Measurements from ENCODE around the gene LRPAP1.

Gene LRPAP1

DNA sequence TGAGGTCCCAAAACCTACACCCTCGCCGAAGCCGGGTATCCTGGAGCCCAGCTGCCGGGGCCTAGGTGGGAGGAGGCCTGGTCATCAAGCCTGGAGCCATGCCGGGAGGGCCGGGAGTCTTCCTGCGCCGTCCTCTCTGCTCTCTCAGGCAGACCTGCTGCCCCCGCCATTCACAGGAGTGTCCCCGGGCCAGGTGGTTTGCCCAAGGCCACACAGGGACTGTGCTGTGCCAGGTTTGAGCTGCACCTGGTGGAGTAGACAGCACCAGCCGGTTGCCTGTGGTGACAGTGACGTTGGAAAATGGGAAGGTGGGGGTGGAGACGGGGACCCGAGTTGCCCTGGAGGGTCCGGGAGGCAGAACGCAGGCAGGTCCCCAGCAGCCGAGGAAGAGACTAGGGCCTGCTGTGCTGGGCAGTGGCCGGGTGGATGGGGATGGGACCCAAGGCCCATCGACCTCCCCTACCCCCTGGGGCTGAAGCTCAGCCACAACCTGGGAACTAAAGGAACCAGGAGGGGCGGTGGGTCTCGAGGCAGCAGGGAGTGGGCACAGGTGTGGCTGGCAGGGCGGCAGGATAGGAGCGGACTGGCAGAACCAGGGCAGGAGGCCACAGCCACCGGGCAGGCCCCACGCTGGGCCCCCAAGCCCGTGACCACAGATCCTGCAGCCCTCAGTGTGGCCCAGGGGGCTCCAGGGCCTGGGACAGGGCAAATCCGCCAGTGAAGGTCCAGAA, 59.6 kb downstream of the LRPAP1 start:
- no peak for DNase-seq (ENCODE audit: low read depth in 2 of 2)

DNA sequence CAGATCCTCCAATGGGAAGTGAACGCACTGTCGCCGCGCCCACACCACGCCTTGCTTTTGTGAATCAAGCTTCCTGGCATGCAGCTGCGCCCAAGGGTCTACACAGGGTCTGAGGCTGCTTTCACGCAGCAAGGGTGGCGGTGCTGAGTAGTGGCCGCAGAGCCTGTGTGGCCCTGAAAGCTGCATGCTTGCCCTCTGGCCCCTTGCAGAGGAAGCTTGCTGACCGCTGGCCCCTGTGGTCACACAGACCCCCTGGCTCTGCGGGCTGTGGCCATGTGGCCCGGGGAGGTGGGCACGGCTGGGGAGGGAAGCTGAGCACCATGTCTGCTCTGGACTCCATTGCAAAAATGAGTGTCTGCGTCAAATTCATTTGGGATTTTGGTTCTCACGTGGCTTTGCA, 60.3 kb downstream of the LRPAP1 start:
- DNase-seq (ENCODE audit: low read depth in 2 of 2) = no peak

DNA sequence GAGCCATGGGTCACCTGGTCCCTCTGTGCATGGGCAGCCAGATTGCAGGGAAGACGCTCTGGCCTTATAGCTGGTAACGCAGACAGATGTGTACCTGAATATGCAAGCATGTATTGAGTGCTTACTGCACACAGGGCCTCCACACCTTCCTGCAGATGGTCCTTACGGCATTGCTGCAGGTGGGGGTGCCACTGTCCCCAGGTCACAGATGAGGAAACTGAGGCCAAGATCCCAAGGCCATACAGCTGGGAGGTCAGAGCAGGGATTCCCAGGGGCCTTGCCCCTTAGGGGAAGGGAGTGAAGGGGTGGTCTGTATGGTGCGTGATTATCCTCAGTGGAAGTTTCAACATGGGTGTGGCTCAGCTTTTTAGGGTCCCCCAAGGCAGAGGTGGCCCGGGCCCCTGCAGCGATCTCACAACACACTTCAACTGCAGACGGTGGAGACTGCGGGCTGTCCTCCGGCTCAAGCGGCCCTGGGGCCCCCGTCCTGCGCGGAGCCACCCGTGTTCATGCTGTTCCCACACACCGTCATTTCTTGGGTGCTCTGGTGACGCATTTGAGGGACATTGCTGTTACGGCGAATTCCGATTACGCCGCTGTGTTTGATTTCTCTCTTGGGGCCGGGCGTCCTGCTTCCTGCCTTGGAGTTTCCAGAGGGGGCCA, 61.0 kb downstream of the LRPAP1 start:
- no peak for DNase-seq (ENCODE audit: low read depth in 2 of 2)

DNA sequence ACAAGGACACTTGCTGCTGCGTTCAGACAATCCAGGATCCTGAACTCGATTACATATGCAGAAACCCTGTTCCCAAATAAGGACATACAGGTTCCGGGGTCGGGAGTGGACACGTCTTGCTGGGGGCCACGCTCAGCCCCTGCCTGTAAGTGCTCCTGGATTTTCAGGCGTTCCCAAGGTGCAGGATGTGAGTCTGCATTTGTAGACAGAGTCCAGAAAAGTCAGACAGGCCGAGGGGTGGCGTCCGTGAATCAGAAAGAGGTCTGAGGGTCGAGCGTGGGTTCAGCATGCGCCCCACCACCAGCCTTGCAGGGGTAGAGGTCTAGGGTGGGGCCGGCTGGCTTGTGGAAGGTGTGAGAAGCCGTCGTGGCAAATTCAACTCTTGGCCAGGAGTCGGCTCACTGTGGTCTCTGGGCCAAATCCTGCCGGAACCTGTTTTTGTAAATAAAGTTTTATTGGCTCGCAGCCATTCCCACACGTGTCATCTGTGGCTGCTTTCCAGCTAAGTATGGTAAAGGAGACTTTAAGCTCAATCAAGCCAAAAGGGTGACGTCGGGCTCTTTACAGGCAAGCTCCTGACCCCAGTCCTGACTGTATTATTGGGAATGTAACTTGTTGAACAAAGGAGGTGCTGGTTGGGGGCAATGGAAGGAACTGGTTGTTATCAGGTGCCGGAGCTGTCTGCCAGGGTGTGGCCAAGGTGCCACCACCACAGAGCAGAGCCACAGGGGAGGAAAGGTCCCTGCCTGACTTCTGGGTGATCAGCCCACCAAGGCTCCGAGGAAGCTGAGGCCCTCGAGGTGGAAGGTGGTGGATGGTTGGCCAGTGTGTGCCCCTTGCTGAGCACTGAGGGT, 61.8 kb downstream of the LRPAP1 start:
- no peak for DNase-seq (ENCODE audit: low read depth in 2 of 2)

DNA sequence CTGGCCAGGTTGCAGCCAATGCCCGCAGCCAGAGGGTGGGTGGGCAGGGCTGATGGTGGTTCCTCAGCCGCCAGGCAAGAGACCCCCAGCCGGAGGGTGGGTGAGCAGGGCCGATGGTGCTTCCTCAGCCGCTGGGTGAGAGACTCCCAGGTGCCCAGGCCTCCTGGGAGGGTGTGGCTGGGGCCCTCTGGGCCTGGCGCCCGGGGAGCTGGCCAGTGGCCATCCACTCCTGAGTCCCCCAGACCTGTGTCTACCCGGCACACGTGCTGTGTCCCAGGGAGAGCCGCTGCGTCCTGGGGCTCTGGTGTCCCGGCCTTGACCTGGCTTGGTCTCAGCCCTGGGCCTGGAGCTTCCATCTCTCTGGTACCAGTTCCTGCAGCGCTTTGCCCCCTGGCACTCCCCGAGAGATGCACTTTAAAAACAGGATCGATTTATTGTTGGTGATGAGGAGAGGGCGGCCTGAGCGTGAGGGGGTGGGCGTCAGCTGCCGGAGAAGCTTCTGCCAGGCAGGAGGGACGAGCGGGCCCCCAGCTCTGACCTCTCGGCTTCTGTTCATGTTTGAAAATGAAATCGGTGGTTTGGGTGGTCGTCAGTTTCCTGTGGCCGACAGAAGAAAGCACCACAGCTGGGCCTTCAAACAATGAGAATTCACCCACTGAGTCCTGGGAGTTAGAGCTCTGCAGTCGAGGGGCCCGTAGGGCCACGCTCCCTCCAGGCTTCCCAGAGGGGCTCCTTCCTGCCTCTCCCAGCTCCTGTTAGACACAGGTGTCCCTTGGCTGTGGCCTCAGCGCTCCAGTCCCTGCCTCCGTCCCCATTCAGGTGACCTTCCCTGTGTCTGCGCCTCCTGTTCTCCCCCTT, 62.6 kb downstream of the LRPAP1 start:
- DNase-seq (ENCODE audit: low read depth in 2 of 2) = no peak

DNA sequence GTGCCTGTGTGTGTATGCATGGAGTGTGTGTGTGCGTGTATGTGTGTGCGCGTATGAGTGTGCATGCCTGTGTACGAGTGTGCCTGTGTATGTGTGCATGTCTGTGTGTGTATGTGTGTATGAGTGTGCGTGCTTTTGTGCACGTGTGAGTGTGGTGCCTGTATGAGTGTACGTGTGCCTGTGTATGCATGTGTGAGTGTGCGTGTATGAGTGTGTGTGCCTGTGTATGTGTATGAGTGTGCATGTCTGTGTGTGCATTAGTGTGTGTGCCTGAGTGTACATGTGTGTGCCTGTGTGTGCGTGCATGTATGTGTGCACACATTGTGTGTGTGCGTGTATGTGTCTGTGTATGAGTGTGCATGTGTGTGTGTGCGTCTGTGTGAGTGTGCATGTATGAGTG, 63.4 kb downstream of the LRPAP1 start:
- DNase-seq (ENCODE audit: low read depth in 2 of 2) = no peak

DNA sequence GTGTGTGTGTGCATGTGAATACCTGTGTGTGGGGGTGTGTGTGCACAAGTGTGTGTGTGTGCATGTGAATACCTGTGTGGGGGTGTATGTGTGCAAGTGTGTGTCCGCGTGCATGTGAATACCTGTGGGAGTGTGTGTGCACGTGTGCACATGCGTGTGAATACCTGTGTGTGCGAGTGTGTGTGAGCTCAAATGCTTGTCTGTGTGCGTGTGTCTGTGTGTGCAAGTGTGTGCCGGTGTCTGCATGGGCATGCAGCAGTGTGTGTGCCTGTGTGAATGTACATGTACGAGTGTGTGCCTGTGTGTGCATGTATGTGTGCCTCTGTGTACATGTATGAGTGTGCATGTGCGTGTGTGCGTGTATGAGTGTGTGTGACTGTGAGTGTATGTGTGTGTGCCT, 64.1 kb downstream of the LRPAP1 start:
- no peak for DNase-seq (ENCODE audit: low read depth in 2 of 2)

DNA sequence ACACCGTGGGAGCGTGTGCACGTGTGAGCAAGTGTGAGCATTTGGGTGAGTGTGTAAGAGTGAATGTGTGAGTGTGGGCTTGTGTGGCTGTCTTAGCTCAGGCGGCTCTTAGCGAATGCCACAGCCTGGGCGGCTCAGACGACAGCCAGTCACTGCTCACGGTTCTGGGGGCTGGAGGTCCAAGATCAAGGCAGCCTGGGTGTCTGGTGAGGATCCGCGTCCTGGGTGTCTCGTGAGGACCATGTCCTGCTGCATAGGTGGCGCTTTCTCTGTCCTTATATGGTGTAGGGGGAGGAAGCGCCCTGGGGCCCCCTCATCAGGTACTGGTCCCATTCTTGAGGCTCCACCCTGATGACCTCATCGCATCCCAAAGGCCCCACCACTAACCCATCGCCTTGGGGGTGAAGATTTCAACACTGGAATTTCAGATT, 64.6 kb downstream of the LRPAP1 start:
- DNase-seq (ENCODE audit: low read depth in 2 of 2) = no peak

DNA sequence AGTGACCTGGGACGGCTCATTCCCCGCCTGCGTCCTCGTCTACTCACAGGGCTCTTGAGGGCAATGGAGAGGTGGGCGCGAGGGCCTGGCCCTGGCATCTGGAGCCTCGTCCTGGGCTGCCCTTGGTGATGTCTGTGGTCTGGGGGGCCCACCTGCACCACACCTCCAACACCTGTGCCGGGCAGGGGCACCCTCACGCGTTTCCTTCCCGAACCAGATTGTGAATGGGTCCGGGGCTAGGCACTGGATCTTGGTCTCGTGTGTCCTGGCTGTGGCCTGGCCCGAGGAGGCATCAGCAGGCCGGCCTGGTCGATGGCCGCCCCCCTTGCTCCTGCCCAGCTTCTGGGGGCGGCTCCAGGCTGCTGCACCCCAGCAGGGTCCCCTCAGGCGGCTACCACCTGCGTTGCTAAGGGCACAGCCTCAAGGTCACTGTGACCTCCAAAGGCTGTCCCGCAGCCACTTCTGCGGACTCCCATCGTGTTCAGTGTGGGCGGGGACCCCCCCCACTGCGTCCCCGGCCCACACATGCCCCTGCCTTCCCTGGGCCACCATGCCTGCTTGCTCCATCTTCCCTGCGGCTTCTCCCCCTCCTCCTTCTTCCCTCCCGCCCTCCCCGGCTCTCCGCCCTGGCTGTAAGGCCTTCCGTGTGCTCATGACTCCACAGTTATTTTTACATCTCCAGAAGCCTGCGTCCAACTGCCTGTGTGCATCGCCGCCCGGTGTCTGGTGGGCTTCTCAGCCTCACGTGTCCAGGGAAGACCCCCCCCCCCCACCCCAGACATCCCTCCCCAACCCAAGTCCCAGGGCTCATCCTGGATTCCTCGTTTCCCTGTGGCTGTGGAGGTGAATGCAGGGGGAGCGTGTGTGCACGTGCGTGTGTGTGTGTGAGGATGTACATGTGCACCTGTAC, 65.3 kb downstream of the LRPAP1 start:
- DNase-seq (ENCODE audit: low read depth in 2 of 2) = no peak

DNA sequence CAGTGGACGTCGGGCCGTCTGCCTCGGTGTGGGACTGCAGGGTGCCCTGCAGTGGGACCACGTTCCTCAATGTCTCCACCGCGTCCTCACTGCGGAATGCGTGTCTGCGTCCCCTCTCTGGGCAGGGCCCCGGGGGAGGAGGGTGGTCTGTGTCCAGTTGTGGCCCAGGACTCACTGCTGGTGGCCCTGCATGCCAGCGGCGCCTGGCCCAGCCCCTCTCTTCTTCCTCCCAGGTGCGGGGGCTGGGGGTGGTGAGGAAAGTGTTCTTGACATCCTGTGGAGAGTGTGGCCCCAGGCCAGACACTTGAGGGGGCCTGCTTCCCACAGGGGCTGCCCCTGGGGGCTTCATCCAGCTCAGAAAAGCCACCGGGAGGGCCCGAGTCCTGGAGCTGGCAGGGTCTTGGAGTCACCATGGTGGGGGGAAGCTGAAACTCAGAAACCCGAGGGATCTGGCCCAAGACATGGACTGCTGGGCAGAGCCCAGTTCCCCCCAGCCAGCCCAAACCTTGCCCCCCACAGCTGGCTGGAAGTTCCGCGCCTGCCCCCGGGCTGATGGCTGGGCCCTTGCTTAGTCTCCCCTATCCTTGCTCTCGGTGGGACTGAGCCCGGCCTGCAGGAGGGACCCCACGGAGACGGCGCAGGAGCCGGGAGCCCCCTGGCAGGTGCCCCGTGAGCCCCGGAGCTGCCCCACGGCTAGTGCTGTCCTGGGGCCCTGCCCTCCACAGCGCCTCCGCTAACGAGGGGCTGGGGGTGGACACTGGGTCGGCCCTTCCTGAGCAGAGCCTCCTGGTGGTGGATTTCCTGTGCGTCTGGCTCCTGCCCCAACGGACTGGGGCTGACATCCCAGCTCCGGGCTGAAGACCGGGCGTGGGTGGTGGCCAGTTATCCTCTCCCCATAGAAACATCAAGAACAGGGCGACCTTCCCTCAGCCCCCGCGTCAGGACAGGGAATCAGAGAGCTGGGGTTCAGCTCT, 66.2 kb downstream of the LRPAP1 start:
- no peak for DNase-seq (ENCODE audit: low read depth in 2 of 2)

DNA sequence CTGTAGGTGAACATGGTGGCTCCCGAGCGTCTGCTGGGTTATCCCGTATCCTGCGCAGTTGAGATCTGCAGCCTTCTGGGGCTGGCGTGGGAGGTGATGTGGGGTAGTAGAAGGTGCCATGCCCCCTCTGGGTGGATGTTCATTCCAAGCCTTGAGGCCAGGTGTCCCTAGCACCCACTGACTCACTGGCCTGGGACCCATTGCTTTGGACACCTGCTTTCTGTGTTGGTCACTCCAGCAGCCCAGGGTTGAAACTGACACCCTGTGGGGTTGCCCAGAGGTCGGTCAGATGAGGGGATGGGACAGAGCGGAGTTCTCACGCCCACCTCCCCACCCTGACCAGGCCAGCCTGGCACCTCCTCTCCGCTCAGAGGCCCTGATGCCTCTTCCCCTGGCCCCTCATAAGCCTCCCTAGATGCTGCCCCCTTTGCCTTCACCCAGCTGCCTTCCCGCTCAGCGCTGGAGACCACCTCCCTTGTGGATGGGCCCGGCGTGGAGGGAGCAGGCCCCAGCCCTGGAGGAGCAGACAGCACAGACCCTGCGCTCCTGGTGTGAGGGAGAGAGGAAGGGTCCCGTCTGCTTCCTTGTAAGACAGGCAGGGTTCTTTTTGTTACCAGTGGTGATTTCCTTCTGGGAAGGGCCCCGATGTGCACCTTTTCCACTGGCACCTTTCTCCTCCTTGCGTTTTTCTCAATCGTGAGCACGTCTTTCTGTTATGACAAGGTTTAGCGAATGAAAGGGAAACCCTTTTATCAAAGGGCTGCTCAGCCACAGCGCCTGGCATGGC, 67.1 kb downstream of the LRPAP1 start:
- no peak for DNase-seq (ENCODE audit: low read depth in 2 of 2)

DNA sequence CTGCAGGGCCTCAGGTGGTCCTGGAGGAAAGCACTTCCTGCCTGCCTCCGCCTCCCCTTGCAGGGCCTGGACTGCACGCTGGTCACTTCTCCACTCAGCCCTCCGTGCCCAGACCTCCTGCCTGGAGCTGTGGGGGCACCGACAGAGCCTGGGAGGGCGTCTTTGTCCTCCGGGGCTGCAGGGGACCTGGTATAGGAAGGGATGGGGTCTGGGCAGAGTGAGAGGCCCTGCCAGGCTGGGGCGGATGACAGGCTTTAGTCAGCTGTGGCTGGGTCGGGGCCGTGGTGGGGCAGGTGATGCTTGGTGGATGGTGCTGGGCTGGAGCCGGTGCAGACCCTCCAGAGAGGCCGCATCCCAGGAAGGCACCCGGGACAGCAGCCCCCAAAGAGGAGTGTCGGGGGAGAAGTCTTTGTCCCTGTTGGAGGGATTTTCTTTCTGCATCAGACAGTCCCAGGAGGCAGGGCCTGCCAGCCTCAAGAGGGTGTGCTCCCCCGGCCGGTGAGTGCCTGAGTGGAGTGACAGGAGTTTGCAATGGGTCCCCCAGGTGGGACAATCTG, 67.8 kb downstream of the LRPAP1 start:
- no peak for DNase-seq (ENCODE audit: low read depth in 2 of 2)

DNA sequence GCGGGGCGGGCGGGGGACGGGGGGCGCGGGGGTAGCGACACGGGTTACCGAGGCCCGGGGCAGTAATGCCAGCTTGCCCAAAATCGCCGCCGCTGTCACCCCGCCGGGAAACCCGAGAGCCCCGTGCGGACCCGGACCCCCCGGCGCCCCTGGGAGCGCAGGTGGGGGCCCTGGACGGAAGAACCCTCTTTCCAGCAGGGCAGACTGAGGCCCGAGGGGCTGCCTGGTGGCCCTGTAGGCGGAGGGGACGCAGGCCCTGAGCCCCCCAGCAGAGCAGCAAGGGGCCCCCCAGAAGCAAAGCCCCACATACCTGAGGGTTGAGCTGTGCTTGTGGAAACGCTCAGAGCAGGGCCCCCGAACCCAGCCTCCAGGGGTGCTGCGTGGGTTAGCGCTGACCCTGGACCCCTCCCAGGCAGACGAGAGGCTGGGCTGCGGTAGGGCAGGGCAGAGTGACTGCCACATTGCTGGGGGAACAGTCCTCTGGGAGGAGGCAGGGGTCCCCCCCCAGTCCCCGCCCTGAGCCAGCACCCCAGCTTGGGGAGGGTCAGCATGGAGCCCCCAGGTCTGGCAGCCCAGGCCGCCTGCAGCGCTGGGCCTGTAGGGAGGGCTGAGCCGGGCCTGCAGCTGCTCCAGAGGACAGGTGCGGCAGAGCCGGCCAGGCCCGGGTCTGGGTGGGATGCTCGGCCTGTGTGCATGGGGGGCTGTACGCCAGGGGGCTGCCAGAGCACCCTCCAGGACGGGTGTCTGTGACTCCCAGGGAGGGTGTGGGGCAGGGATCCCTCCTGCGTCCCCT, 68.5 kb downstream of the LRPAP1 start:
- DNase-seq (ENCODE audit: low read depth in 2 of 2) = no peak

DNA sequence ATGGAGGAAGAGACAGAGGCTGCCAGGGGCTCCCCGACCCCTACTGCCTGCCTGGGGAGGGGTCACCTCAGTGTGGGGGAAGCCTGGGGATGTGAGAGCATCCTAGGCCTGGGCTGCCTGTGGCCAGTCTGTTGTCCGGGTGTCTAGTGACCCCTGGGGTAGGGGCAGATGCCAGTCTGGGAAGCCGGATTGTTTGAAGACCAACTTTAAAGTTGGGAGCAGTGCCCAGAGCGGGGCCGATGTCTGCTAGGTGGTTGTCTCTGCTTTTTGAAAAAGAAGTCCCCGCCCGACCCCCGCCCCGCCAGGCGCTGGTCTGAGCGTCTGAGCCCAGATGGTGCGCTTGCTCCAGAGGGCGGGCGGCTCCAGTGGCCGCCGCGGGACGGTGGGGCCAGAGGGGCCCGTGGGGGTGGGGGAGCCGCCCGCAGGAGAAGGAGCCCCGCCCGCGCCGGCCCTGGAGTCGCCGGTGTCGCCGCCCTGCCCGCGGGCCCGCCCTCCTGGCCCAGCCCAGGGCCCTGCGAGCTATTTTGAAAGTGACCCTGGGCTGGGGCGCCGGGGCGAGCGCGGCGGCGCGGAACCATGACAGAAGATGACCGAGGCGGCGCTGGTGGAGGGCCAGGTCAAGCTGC, 69.3 kb downstream of the LRPAP1 start, which contains the start of gene DOK7:
Gene DOK7 (plus strand): TSS at position 517 of the 626 bp plus-strand sequence. CDS start 70 bp downstream, at position 587.
- DNase-seq (ENCODE audit: low read depth in 2 of 2) = no peak

DNA sequence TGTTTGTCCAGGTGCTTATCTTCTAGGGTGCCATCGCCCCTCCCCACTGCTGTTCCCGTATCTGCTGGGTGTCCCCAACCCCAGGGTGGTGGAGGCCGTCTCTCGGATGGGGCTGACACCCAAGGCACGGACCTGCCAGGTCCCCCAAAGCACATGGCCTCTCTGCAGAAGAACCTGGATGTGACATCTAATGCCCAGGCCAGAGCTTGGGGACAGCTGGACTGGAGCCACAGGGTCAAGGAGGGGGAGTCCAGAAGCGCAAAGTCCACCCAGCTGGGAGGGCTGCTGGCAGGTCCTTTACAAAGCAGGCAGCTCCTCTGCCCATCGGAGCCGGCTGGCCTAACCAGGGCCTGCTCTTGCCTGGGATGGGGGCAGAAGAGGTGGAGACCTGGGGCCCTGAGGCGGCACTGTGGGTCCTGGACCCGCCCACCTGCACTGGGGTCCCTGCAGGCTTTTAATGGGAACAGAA, 69.9 kb downstream of the LRPAP1 start:
- DNase-seq (ENCODE audit: low read depth in 2 of 2) = no peak

DNA sequence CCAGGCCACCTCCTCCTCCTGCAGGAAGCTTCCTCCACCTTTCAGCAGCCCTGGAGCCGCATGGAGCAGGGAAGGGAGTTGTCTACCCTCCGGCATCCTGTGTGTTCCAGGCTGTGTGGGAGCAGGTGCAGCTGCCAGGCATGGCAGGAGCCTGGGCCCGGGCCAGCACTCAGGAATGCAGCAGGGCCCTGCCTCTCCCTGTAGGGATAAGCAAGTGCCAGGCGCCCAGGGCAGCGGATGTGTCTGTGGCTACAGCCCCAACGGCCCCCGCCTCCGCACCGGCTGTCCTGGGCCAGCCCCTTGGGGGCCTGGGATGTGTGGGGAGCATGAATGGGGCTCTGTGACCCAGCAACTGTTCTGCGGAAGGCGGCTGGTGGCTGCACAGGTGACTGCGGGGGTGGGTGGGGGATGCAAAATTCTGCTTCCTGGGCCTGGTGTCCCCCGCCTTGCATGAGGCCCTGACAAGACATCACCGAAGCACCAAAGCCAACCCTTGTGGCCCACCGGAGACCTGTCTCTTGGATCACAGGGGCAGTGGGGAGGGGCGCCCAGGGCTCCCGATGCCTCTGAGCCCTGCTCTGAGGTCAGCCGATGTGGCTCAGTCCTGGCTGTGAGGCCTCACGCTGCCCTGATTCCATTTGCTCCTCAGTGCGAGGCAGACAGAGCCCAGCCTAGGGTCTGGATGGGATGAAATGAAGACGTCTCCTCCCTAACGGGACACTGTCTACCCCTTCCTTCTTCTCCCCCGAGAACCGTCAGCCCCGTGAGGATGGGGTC, 70.5 kb downstream of the LRPAP1 start:
- DNase-seq (ENCODE audit: low read depth in 2 of 2) = no peak
